K562 (cell line): ENCODE data around the gene SERGEF. TPM values are rescaled to one million over a fixed set of nuclear protein-coding genes. Genes with fewer than 3 reads are reported as not detected.

Source experiments
- CEBPG ChIP-seq, 3 experiments: fragments of 200-800 bp in 1 of 3; sonication (Bioruptor generic) in 1 of 3; sonication (generic) in 1 of 3; formaldehyde crosslinking in 1 of 3; IDR thresholded peaks in 2 of 3; conservative IDR thresholded peaks in 1 of 3; 2 replicates each; pipeline versions ENCODE4 v1.6.1 to v1.8.0; 2016 to 2022; ENCODE audit warnings: missing compliant biosample characterization in 2 of 3, missing genetic modification characterization in 2 of 3, mild to moderate bottlenecking in 1 of 3, missing genetic modification reagents in 1 of 3
- CHD2 ChIP-seq: IDR thresholded peaks from 2 replicates; pipeline ENCODE4 v1.6.1; 2011; ENCODE audit warnings: low read depth, low read length
- ILK ChIP-seq: fragments of 450-650 bp; IDR thresholded peaks from 2 replicates; pipeline ENCODE4 v1.6.1; 2016; ENCODE audit warnings: missing genetic modification characterization, low read depth, mild to moderate bottlenecking, missing compliant biosample characterization, moderate library complexity, borderline replicate concordance
- RREB1 ChIP-seq: fragments of 250-450 bp; sonication (Bioruptor Pico); IDR thresholded peaks from 2 replicates; pipeline ENCODE4 v1.4.0; 2020
- ZBTB11 ChIP-seq, 3 experiments: fragments of 200-800 bp in 1 of 3; fragments of 250-450 bp in 1 of 3; fragments of 450-650 bp in 1 of 3; sonication (Bioruptor Pico) in 1 of 3; sonication (Bioruptor generic) in 1 of 3; formaldehyde crosslinking in 1 of 3; IDR thresholded peaks; 2 replicates each; pipeline versions ENCODE4 v1.6.1 to v1.8.0; 2016 to 2022; ENCODE audit warnings: mild to moderate bottlenecking in 2 of 3, missing genetic modification characterization in 2 of 3, missing compliant biosample characterization in 1 of 3, moderate library complexity in 1 of 3
- polyA plus RNA-seq, 8 experiments: library from polyadenylated mRNA; depleted of rRNA in 4 of 8; stranded (reverse) in 5 of 8; unstranded in 3 of 8; fragments of >200 nt; fragmentation: Nextera tagmentation in 2 of 8; fragmentation: Illumina TruSeq in 1 of 8; extraction: Ambion mirVana in 2 of 8; extraction: Trizol in 1 of 8; gene quantifications; 2 replicates each; pipeline versions ENCODE4 v1.2.1 to v1.2.3, GENCODE V29; 2011 to 2014; ENCODE audit warnings: inconsistent platforms in 1 of 8, missing spikeins in 1 of 8
- total RNA-seq, 7 experiments: library from RNA; depleted of rRNA in 6 of 7; stranded (reverse); fragments of >200 nt in 6 of 7; fragmentation: Illumina TruSeq in 2 of 7; extraction: Trizol in 2 of 7; gene quantifications; 2 replicates each; pipeline versions ENCODE4 v1.2.1 to v1.2.3, GENCODE V29; 2011 to 2021; ENCODE audit warnings: low replicate concordance in 1 of 7

SERGEF gene
- total and polyA plus RNA-seq, 9 of the 15 experiments (the other 6 are each of a cell fraction or from before 2014, with no cell fraction given) = 10.2 to 28.0 (median 19.9) TPM

- TF ChIP-seq CEBPG (CRISPR knock-in tag; IDR thresholded peaks at IDR 0.05) (0 out of 2 replicates have a peak, but pooled peaks have one; percentile 40), CEBPG (tag; conservative IDR thresholded peaks at IDR 0.05 in 1 of 2, IDR thresholded peaks at IDR 0.05 in 1 of 2) (no peak), ILK (no peak), RREB1 (CRISPR knock-in tag) (0 out of 2 replicates have a peak, but pooled peaks have one; percentile 23), CHD2 (no peak), ZBTB11 (CRISPR knock-in tag; IDR thresholded peaks at IDR 0.05) (no peak)
Measured at GRCh38 chr11:18012122-18012905, 533 bp downstream of the SERGEF start (continued).
